HG02884 (cell line): ENCODE results near the gene CD24.
"Not testable (repeated sequence)": the region's sequence is repeated elsewhere in the genome, so short reads cannot be mapped to it uniquely, and the experiment has no call there.

Source experiments
- ATAC-seq: cut with Tn5 transposase; IDR thresholded peaks from one replicate; pipeline ENCODE4 v1.9.1; 2021; ENCODE audit warnings: mild to moderate bottlenecking, moderate library complexity; ENCODE audit not compliant: unreplicated experiment

The CD24 gene

GRCh38 chr6:106970769-106971168 is 3.8 kb downstream of the CD24 start:
- ATAC-seq: not testable (repeated sequence)

DNA sequence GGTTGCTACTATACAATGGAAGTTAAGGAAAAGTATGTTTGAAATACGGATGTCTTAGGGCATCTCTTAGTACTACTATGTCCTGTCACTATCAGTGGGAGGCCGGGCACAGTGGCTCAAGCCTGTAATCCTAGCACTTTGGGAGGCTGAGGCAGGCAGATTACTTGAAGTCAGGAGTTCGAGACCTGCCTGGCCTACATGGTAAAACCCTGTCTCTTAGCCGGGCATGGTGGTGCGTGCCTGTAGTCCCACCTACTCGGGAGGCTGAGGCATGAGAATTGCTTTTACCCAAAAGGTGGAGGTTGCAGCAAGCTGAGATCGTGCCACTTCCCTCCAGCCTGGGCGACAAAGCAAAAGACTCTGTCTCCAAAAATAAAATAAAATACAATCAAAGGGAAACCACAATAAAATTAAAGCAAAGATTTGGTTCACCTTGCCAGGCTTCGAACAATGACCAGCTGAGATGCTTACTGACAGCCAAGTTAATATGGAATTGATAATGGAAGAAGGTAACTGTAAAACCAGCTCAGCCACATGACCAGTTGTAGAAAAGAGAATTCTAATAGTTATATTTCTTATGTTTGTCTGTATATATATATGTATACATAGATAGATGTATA is 6.5 kb downstream of the CD24 start:
- no peak for ATAC-seq

DNA sequence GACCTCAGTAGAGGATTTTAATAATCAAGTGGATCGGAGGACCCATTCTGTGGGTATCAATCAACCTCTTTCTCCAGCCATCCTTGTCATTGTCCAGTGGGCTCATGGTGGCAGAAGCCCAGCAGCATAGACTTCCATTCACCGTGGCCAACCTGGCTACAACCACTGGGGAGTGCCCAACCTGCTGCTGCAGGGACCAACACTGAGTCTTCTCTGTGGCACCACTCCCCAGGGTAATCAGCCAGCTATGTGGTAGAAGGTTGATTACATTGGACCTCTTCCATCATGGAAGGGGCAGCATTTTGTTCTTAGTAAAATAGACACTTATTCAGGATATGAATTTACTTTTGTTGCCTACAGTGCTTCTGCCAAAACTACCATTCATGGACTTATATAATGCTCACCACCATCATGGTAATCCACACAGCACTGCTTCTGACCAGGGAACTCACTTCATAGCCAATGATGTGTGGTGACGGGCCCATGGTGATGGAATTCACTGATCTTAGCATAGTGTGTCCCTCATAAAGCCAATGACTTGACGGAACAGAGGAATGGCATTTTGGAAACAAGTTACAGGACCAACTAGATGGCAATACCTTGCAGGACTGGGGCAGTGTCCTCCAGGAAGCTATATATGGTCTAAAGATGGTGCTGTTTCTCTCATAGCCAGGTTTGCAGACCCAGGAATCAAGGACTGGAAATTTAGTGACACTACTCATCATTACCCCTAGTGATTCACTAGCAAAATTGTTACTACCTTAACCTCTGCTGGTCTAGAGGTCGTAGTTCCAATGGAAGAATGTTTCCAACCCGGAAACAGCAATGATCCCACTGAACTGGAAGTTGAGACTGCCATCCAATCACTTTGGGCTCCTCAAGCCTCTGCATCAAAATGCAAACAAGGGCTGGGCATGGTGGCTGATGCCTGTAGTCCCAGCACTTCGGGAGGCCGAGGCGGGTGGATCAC is 7.6 kb downstream of the CD24 start:
- ATAC-seq: no peak

DNA sequence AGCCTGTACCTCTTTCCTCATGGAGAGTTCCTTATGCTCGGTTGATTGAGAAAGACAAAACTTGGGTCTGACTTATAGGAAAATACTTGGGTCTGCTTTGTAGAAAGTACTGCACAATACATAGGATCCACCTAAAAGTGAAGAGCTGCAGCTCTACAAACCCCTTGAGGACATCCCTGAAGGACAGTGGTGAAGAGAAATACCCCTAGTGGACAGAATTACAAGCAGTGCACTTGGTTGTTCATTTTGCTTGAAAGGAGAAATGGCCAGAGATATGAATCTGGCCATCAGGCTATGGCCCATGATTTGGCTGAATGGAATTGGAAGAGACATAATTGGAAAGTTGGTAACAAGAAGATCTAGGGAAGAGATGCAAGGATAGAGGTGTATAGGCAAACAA is 8.3 kb downstream of the CD24 start:
- ATAC-seq: no peak

DNA sequence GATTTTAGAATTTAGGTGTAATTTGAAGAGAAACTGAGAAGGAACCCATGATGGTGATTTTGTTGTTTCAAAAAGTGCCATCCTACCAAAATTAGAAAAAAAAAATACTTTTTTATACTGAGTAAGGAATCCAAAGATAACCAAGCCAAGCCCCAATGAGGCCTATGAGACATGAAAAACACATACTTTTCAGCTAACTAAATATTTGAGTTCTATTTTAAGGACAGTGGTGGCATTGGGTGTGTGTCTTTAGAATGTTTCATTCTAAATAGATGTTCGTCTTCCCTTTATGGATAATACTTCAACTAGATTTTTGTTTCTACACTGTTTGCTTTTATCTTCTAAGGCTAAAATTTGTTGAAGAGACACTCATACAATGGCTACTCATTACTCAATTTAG is 9.6 kb downstream of the CD24 start:
- ATAC-seq: no peak

- no peak for ATAC-seq
Measured at GRCh38 chr6:106964099-106964498, 10.4 kb downstream of the CD24 start.

DNA sequence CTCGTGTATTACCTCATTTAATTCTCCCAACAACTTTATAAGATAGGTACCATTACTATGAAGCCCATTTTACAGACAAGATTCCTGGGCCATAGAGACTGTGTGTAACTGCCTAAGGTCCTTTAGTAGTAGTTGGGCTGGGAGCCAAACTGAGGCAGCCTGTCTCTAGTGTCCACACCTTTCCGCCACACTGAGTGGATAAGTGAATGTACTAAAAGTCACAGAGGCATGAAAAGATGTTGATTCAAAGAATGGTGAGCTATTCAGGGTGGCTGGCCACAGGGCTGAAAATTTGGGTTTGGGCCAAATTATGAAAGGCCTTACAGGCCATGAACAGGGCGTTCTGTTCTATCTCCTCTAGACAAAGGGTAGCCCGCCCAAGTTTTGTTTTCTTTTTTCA is 11.0 kb downstream of the CD24 start:
- ATAC-seq: no peak

DNA sequence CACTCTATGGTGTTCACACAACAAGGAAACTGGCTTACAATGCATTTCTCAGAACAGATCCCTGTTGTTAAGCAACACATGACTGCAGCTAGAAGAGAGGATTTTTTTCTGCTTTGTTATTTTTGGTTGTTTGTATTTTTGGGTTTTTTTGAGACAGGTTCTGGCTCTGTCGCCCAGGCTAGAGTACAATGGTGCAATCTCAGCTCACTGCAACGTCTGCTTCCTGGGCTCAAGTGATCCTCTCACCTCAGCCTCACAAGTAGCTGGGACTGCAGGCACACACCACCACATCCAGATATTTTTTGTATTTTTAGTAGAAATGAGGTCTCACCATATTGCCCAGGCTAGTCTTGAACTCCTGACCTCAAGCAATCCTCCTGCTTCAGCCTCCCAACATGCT is 12.7 kb downstream of the CD24 start:
- ATAC-seq: no peak

DNA sequence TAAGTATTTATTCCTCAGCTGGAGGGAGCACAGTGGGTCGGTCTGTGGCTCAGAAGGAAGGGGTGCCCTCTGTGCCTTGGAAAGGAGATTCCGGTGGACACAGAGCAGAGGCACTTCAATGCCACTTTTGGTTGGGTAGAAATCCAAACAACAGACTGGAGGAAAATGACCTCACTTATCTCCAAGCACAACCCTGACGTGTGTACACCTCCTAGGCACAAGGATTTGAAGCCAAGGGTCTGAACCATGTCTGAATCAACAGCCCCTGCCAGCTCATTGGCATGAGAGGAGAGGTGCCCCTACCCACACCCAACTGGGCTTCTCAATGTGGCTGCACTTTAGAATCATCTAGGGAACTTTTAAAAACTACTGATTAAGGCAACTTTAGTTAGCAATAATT is 13.4 kb downstream of the CD24 start:
- no peak for ATAC-seq

DNA sequence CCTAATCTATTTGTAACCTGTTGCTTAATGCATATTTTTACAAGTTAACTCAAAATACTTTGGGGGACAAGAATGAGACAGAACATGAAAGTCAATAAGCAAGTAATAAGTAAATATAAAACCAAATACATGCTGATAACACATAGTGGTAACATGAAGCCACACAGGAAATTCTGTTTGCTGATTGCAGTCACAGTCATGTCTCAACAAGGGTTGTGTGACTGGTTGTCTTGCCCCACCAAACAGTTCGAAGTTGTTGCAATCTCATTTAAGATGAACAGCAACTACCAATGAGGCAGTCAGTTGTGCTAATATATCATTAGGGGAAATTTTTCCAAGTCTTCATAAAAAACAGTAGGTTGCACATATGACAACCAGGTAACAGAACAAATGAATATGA is 14.5 kb downstream of the CD24 start:
- no peak for ATAC-seq

DNA sequence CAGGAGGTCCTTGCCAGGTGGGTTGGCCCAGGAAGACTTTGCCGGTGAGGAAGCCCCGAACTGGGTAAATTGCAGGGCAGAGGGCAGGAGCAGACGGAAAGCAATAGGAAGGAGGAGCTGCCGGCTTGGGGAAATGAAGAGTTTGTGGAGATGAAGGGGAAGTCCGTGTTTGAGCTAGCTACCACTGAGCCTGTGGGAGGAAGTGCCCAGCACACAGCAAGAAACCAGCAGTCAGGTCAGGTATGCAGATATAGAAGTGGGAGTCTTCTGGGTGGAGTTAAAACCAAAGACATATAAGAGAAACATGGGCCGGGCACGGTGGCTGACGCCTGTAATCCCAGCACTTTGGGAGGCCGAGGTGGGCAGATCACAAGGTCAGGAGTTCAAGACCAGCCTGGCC is 34.7 kb downstream of the CD24 start:
- no peak for ATAC-seq

DNA sequence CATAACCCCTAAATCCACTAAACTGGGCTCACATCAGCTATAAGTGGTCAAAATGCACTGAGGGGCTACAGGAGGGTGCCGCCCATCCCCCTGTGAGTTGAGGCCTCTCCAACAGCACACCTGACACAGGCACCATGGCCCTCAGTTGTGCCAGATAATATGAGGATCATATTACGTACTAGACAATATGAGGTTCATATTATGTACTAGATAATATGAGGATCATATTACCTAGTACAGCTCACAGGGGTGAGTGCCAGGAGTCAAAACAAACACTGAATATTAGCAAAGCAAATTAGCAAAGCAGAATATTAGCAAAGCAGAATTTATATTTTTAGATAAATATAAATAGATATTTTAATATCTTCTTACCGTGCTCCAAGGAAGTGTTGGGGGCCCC is 35.3 kb downstream of the CD24 start:
- no peak for ATAC-seq

GRCh38 chr6:106927531-106928398 is 46.8 kb downstream of the CD24 start:
- no peak for ATAC-seq

DNA sequence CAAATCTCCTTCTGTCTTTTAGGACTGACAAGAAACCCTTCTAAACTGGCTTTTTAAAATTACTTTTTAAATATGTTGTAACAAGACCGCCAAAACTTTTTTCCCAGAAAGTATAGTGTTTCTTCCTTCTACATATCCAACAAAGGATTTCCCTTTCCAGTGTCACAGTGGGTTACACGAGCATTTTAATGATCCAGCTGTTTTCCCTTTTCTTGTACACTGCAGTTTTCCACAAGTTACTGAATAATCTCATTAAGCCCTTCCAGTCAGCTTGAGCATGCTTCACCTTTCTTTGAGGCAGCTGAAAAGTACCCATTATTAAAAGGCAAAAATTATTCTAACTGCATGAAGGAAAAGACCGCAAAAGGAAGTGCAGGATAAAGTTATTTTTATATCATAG is 48.6 kb downstream of the CD24 start:
- no peak for ATAC-seq

GRCh38 chr6:106924694-106925523 is 49.6 kb downstream of the CD24 start:
- no peak for ATAC-seq

- no peak for ATAC-seq
Measured at GRCh38 chr6:106922626-106923025, 51.9 kb downstream of the CD24 start.
